Hematopoietic multipotent progenitor cell treated with erythropoietin and hydrocortisone succinate and interleukin-3 and kit ligand, for 6 days (in vitro differentiated cells): Measurements from ENCODE around the gene SH3BP5.
A peak's percentile ranks its signal among the peaks of the same experiment; 100 is the strongest.

Experiments
- DNase-seq: peaks from one replicate; pipeline ENCODE4 v3.0.0-alpha.2; 2015

The SH3BP5 gene

GRCh38 chr3:15323063-15323462 is 9.3 kb downstream of the SH3BP5 start:
- no peak for DNase-seq

GRCh38 chr3:15321349-15321748 is 11.0 kb downstream of the SH3BP5 start:
- DNase-seq, result no peak

GRCh38 chr3:15319575-15319974 is 12.8 kb downstream of the SH3BP5 start:
- no peak for DNase-seq

GRCh38 chr3:15319136-15319535 is 13.2 kb downstream of the SH3BP5 start:
- DNase-seq, result no peak

- DNase-seq, result no peak
Measured at GRCh38 chr3:15318661-15319060, 13.7 kb downstream of the SH3BP5 start.

GRCh38 chr3:15316998-15317435 is 15.4 kb downstream of the SH3BP5 start:
- DNase-seq, result no peak

GRCh38 chr3:15315003-15315402 is 17.4 kb downstream of the SH3BP5 start:
- DNase-seq, result no peak

GRCh38 chr3:15314276-15314675 is 18.1 kb downstream of the SH3BP5 start:
- no peak for DNase-seq

- DNase-seq, result no peak
Measured at GRCh38 chr3:15313461-15313860, 18.9 kb downstream of the SH3BP5 start.

GRCh38 chr3:15312550-15312949 is 19.8 kb downstream of the SH3BP5 start:
- no peak for DNase-seq

- DNase-seq, result peak; percentile 73
Measured at GRCh38 chr3:15310491-15311370, 21.7 kb downstream of the SH3BP5 start.

GRCh38 chr3:15309662-15310335 is 22.6 kb downstream of the SH3BP5 start:
- DNase-seq, result no peak

- DNase-seq, result no peak
Measured at GRCh38 chr3:15307580-15307979, 24.8 kb downstream of the SH3BP5 start.

- no peak for DNase-seq
Measured at GRCh38 chr3:15306979-15307359, 25.4 kb downstream of the SH3BP5 start.

GRCh38 chr3:15305359-15305844 is 27.0 kb downstream of the SH3BP5 start:
- peak; percentile 41 for DNase-seq

- no peak for DNase-seq
Measured at GRCh38 chr3:15303728-15304127, 28.7 kb downstream of the SH3BP5 start.

GRCh38 chr3:15303216-15303615 is 29.2 kb downstream of the SH3BP5 start:
- no peak for DNase-seq

- DNase-seq, result no peak
Measured at GRCh38 chr3:15301761-15302160, 30.6 kb downstream of the SH3BP5 start.

- no peak for DNase-seq
Measured at GRCh38 chr3:15300323-15301078, 31.9 kb downstream of the SH3BP5 start.

GRCh38 chr3:15299036-15299435 is 33.4 kb downstream of the SH3BP5 start:
- DNase-seq, result peak; percentile 19

- no peak for DNase-seq
Measured at GRCh38 chr3:15298504-15298903, 33.9 kb downstream of the SH3BP5 start.

- DNase-seq, result no peak
Measured at GRCh38 chr3:15297608-15298350, 34.6 kb downstream of the SH3BP5 start.

GRCh38 chr3:15295506-15295905 is 36.9 kb downstream of the SH3BP5 start:
- DNase-seq, result peak; percentile 63
